Measurements from ENCODE around the gene PICALM.
"Not testable (repeated sequence)": the region's sequence is repeated elsewhere in the genome, so short reads cannot be mapped to it uniquely, and the experiment has no call there.

Gene PICALM

GRCh38 chr11:85947431-85948272 lies 121.2 kb downstream of the PICALM start:
- in situ Hi-C loops (cut with MboI; ENCODE audit: low sequenced_read_pairs), result no loop called here

DNA sequence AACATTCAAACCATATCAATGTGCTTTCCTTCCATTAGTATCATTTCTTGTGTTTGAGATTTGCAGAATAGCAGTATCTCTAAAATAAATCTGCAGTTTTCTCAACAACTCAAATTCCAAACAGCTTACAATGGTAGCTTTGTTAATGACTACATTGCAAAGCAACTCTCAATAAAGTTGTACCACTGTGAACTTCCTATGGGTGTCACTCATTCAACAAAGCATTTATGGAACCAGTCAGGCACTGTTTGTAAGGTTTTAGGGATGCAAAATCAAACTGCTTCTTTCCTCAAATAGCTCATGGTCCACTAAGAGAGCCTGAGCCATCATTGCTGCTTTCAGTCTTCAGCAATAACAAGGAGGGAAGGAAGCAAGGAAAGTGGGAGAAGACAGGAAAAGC lies 122.7 kb downstream of the PICALM start:
- in situ Hi-C loops (cut with MboI; ENCODE audit: low sequenced_read_pairs), result no loop called here

DNA sequence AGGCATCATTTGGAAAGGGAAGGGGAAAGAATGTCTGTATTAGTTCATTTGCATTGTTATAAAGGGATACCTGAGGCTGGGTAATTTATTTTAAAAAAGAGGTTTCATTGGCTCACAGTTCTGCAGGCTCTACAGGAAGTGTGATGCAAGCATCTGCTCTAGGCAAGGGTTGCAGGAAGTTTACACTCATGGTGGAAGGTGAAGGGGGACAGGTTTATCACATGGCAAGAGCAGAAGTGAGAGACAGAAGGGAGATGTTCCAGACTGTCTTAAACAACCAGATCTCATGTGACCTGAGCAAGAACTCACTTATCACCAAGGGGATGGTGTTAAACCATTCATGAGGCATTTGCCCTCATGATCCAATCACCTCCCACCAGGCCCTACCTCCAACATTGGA lies 123.1 kb downstream of the PICALM start:
- in situ Hi-C loops (cut with MboI; ENCODE audit: low sequenced_read_pairs), result no loop called here

DNA sequence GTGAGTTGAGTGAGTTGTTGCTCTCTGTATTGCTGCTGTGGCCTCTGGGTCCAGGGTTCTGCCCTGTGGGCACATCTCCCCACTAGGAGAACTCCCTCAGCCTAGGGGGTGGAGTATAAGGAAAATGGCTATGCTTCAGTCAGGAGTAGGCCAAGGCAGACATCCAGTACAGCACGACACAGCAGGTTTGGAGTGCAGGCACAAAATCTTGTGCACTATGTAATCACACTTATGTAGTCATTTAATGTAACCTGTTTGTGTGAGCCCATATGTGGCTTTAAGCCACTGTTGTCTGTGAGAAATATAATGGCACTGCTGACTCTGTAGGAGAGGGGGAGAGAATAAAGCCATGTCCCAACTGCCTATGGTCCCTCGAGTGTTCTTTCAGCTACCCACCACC lies 123.6 kb downstream of the PICALM start:
- in situ Hi-C loops (cut with MboI; ENCODE audit: low sequenced_read_pairs), result no loop called here

DNA sequence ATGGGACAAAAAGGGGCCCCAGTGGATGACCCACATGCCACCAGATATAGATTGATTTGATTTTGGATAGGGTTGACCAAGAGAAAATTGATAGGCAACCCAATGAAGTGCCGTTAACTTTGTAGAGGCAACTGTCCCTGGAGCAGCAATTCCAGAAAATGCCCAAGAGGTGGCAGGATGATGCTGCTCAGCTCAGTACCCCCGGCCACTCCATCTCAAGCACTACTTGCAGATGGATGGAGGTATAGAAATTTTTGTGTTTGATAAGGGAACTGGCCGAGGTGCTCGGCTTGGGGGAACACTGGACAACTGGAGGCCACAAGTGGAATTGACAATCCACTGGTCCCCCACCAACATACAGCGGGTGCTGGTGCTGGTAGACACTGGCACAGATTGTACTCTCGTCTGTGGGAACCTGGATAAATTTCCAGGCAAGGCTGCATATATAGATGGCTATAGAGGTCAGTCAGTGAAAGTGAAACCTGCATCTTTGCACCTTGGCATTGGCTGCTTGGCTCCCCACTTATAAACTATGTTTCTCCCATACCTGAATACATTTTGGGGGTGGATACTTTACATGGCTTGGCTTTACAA lies 127.4 kb downstream of the PICALM start:
- in situ Hi-C loops (cut with MboI; ENCODE audit: low sequenced_read_pairs), result no loop called here

- in situ Hi-C loops (cut with MboI; ENCODE audit: low sequenced_read_pairs), result no loop called here
Observed at GRCh38 chr11:85939099-85940015, 129.5 kb downstream of the PICALM start.

- in situ Hi-C loops (cut with MboI; ENCODE audit: low sequenced_read_pairs), result no loop called here
Observed at GRCh38 chr11:85937835-85938234, 131.0 kb downstream of the PICALM start.

GRCh38 chr11:85935751-85936150 lies 133.1 kb downstream of the PICALM start:
- in situ Hi-C loops (cut with MboI; ENCODE audit: low sequenced_read_pairs), result no loop called here

GRCh38 chr11:85934596-85935169 lies 134.2 kb downstream of the PICALM start:
- in situ Hi-C loops (cut with MboI; ENCODE audit: low sequenced_read_pairs), result no loop called here

- in situ Hi-C loops (cut with MboI; ENCODE audit: low sequenced_read_pairs), result no loop called here
Observed at GRCh38 chr11:85930879-85931366, 138.0 kb downstream of the PICALM start.

- in situ Hi-C loops (cut with MboI; ENCODE audit: low sequenced_read_pairs), result not testable (repeated sequence)
Observed at GRCh38 chr11:85926653-85927214, 142.2 kb downstream of the PICALM start.

GRCh38 chr11:85923455-85923854 lies 145.4 kb downstream of the PICALM start:
- in situ Hi-C loops (cut with MboI; ENCODE audit: low sequenced_read_pairs), result no loop called here

DNA sequence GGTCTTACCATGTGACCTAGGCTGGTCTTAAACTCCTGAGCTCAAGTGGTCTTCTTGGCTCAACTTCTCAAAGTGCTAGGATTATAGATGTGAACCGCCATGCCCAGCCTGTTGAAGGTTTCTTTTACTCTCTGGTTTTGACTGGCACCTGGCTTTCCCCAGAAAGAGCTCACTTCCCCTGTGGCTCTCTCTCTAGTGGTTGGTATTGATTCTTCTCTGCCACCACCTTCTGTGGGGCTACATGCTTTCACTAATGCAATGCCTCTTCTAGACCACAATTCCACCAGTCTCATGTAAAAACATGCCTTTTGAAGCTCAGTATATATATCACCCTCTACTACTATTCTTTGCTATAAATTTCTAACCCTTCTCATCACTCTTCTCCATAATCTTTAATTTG lies 146.5 kb downstream of the PICALM start:
- in situ Hi-C loops (cut with MboI; ENCODE audit: low sequenced_read_pairs), result no loop called here

- in situ Hi-C loops (cut with MboI; ENCODE audit: low sequenced_read_pairs), result no loop called here
Observed at GRCh38 chr11:85918910-85919794, 149.7 kb downstream of the PICALM start.

GRCh38 chr11:85914425-85914824 lies 154.5 kb downstream of the PICALM start:
- in situ Hi-C loops (cut with MboI; ENCODE audit: low sequenced_read_pairs), result no loop called here

- in situ Hi-C loops (cut with MboI; ENCODE audit: low sequenced_read_pairs), result no loop called here
Observed at GRCh38 chr11:85913513-85913912, 155.4 kb downstream of the PICALM start.

GRCh38 chr11:85912414-85912813 lies 156.5 kb downstream of the PICALM start:
- in situ Hi-C loops (cut with MboI; ENCODE audit: low sequenced_read_pairs), result no loop called here

Measured in hTERT RPE-1 (cell line).